ENCODE data around the gene NFKB2. TPM values are rescaled to one million over a fixed set of nuclear protein-coding genes. Genes with fewer than 3 reads are reported as not detected.

The NFKB2 gene
- total and polyA plus RNA-seq, 2 donors (not counting 1 experiment from before 2014, with no cell fraction given), result 255 to 398 TPM

DNA sequence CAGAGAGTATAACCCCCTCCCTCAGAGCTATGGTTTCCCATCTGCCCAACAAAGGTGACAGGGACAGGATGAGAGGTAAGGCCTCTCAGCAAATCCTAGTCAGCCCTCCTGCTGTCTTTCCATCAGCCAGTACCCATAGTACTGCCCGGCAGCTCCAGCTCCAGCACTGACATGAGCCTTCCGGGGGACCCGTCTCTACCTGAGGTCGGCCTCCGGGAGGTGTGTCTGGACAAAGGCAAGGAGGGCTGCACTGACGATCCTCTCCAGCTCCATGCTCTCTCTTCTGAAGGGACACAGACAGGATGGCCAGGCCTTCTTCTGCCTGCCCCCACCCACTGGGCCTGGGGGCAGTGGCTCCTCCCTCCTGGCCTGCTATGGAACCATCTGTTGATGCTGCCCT lies 29.4 kb downstream of the NFKB2 start:
- no peaks in the 10 kb centered on the region for H3K27me3 Mint-ChIP-seq

DNA sequence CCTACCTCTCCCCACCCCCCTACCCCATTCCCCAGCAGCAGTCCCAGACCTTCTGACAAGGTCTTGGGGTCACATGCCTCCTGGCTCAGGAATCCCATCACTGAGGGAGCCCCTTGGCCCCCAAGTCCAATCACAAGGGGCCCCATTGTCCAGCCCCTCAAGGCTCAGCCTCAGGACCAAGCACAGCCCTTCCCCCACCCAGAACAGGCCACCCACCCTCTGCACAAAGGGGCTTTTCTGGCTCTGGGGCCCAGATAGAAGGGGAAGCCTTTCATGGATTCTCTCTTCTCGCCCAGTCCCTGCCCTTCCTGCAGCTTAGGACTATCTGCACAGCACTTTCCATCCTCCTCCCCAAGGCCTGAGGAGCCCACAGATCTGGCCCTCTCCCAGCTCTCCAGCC lies 29.9 kb downstream of the NFKB2 start:
- Histone ChIP-seq H3K27me3 (replicated peaks in 1 of 4; ENCODE audit: control extremely low read depth in 1 of 4, control insufficient read depth in 3 of 4, insufficient read depth in 4 of 4, low read length in 3 of 4) (no peaks in the 10 kb centered on the region), H2AFZ (ENCODE audit: insufficient read depth, low read depth, low read length, poor library complexity, severe bottlenecking) (no peak overlapping the region), H3K27ac (ENCODE audit: low read length in 2 of 2) (no peak overlapping the region), H4K20me1 (ENCODE audit: control insufficient read depth, insufficient read depth, low read length, poor library complexity, severe bottlenecking) (peaks cover 11% of the 10 kb centered on the region), H3K9me3 (ENCODE audit: control extremely low read depth in 1 of 3, control insufficient read depth in 2 of 3, insufficient read depth in 1 of 3, low read length in 2 of 3) (no peaks in the 10 kb centered on the region), H3K79me2 (ENCODE audit: control insufficient read depth, insufficient read depth, low read length) (no peaks in the 10 kb centered on the region), H3K9ac (ENCODE audit: low read length) (no peak overlapping the region), H3K4me1 (ENCODE audit: control insufficient read depth in 2 of 2, insufficient read depth in 2 of 2, low read length in 2 of 2) (peaks cover 15 to 18% of the 10 kb centered on the region in 2 donors), H3K4me3 (ENCODE audit: control extremely low read depth in 1 of 5, extremely low read depth in 1 of 5, insufficient read depth in 1 of 5, low read depth in 2 of 5, low read length in 4 of 5) (no peak overlapping the region), H3K4me2 (replicated peaks; ENCODE audit: low read depth, low read length, poor library complexity, severe bottlenecking) (no peak overlapping the region), H3K36me3 (replicated peaks in 1 of 2; ENCODE audit: control extremely low read depth in 1 of 2, control insufficient read depth in 1 of 2, extremely low read depth in 1 of 2, insufficient read depth in 2 of 2, low read length in 1 of 2) (peaks cover 0 to 14% of the 10 kb centered on the region in 2 experiments)
- POLR2A ChIA-PET, result interaction anchor here (0.7 kb wide), 1 partner anchor 224 kb away, joined by 6 read pairs; no protein-coding TSS in a partner anchor
- Mint-ChIP-seq H3K4me3 (no peak overlapping the region), H3K4me1 (peaks cover 19% of the 10 kb centered on the region), H3K9me3 (ENCODE audit: insufficient read depth) (no peaks in the 10 kb centered on the region), H3K27me3 (no peaks in the 10 kb centered on the region), H3K27ac (no peak overlapping the region)
- ATAC-seq (ENCODE audit: low read depth) (no peak), DNase-seq (no peak)
- TF ChIP-seq, protein P1, sequence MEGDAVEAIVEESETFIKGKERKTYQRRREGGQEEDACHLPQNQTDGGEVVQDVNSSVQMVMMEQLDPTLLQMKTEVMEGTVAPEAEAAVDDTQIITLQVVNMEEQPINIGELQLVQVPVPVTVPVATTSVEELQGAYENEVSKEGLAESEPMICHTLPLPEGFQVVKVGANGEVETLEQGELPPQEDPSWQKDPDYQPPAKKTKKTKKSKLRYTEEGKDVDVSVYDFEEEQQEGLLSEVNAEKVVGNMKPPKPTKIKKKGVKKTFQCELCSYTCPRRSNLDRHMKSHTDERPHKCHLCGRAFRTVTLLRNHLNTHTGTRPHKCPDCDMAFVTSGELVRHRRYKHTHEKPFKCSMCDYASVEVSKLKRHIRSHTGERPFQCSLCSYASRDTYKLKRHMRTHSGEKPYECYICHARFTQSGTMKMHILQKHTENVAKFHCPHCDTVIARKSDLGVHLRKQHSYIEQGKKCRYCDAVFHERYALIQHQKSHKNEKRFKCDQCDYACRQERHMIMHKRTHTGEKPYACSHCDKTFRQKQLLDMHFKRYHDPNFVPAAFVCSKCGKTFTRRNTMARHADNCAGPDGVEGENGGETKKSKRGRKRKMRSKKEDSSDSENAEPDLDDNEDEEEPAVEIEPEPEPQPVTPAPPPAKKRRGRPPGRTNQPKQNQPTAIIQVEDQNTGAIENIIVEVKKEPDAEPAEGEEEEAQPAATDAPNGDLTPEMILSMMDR (IDR thresholded peaks at IDR 0.05), result no peak
- no peak for TF ChIP-seq EZH2 (IDR thresholded peaks at IDR 0.05; ENCODE audit: borderline replicate concordance, insufficient read depth, low read depth, low read length, poor library complexity, severe bottlenecking)
- 100% methylated on average over 1 of the region's 1 CpG for WGBS (ENCODE audit: insufficient coverage)
- CTCF ChIA-PET, result interaction anchor here (1.2 to 2.6 kb wide), 3 partner anchors 20 to 195 kb away, joined by 3 to 9 read pairs (median 3); no protein-coding TSS in a partner anchor
- intact Hi-C loops (cut with micrococcal nuclease), result no loop called here

More for the DNA sequence above, 29.4 kb downstream of the NFKB2 start:
- Mint-ChIP-seq H3K4me1 (peaks cover 24% of the 10 kb centered on the region), H3K9me3 (ENCODE audit: insufficient read depth) (no peaks in the 10 kb centered on the region), H3K4me3 (no peak overlapping the region), H3K27ac (no peak overlapping the region)
- no peak for ATAC-seq (ENCODE audit: low read depth)
- Histone ChIP-seq H3K4me2 (replicated peaks; ENCODE audit: low read depth, low read length, poor library complexity, severe bottlenecking) (no peak overlapping the region), H3K4me1 (ENCODE audit: control insufficient read depth in 2 of 2, insufficient read depth in 2 of 2, low read length in 2 of 2) (peaks cover 20 to 23% of the 10 kb centered on the region in 2 donors), H3K36me3 (replicated peaks in 1 of 2; ENCODE audit: control extremely low read depth in 1 of 2, control insufficient read depth in 1 of 2, extremely low read depth in 1 of 2, insufficient read depth in 2 of 2, low read length in 1 of 2) (peaks cover 0 to 14% of the 10 kb centered on the region in 2 experiments), H3K27ac (ENCODE audit: low read length in 2 of 2) (no peak overlapping the region), H3K9me3 (ENCODE audit: control extremely low read depth in 1 of 3, control insufficient read depth in 2 of 3, insufficient read depth in 1 of 3, low read length in 2 of 3) (no peaks in the 10 kb centered on the region), H3K79me2 (ENCODE audit: control insufficient read depth, insufficient read depth, low read length) (no peaks in the 10 kb centered on the region), H3K27me3 (replicated peaks in 1 of 4; ENCODE audit: control extremely low read depth in 1 of 4, control insufficient read depth in 3 of 4, insufficient read depth in 4 of 4, low read length in 3 of 4) (no peaks in the 10 kb centered on the region), H4K20me1 (ENCODE audit: control insufficient read depth, insufficient read depth, low read length, poor library complexity, severe bottlenecking) (peaks cover 14% of the 10 kb centered on the region), H3K9ac (ENCODE audit: low read length) (no peak overlapping the region), H2AFZ (ENCODE audit: insufficient read depth, low read depth, low read length, poor library complexity, severe bottlenecking) (no peak overlapping the region), H3K4me3 (ENCODE audit: control extremely low read depth in 1 of 5, extremely low read depth in 1 of 5, insufficient read depth in 1 of 5, low read depth in 2 of 5, low read length in 4 of 5) (no peak overlapping the region)
- intact Hi-C loops (cut with micrococcal nuclease), result loop anchor here (5.0 kb wide), 1 partner anchor 293 kb away; the partner anchor contains the start of gene PPRC1
- TF ChIP-seq EZH2 (IDR thresholded peaks at IDR 0.05; ENCODE audit: borderline replicate concordance, insufficient read depth, low read depth, low read length, poor library complexity, severe bottlenecking), result no peak
- TF ChIP-seq, protein P1 (IDR thresholded peaks at IDR 0.05), result no peak
- ChIA-PET POLR2A (interaction anchor here (0.7 kb wide), 1 partner anchor 224 kb away, joined by 6 read pairs; no protein-coding TSS in a partner anchor), CTCF (interaction anchor here (0.9 to 6.1 kb wide), 3 partner anchors 22 to 195 kb away, joined by 3 to 108 read pairs (median 9); partner anchors contain the start of gene NFKB2)
- whole genome bisulfite sequencing (ENCODE audit: insufficient coverage), result 96% methylated on average over 5 of the region's 6 CpGs
- DNase-seq, result no peak
